ENCODE data around the gene SLC7A14. TPM values are rescaled to one million over a fixed set of nuclear protein-coding genes. Genes with fewer than 3 reads are reported as not detected.

SLC7A14 gene
- total and polyA plus RNA-seq, 10 of the 15 experiments (the other 5 are each of a cell fraction or from before 2014, with no cell fraction given), result not detected

- FAIRE-seq (no peak), DNase-seq (ENCODE audit: low read depth, low spot score) (no peak), ATAC-seq (no peak)
- no peak overlapping the region for H3K4me2 ChIP-seq (ENCODE audit: control insufficient read depth, insufficient read depth)
- ChIA-PET CTCF (interaction anchor here (0.6 kb wide), 1 partner anchor 123 kb away, joined by 3 read pairs; no protein-coding TSS in a partner anchor), RAD21 (ENCODE audit: unreplicated experiment) (no interaction called here), SMC1A (ENCODE audit: uncharacterized antibody, unreplicated experiment) (interaction anchor here (0.6 kb wide), 1 partner anchor 42 kb away, joined by 3 read pairs; no protein-coding TSS in a partner anchor), POLR2A (no interaction called here)
- no peaks in the 10 kb centered on the region for H3K9me3 ChIP-seq (replicated peaks; ENCODE audit: control insufficient read depth, insufficient read depth, low read length)
- H2AFZ ChIP-seq (ENCODE audit: control insufficient read depth, low read depth, low read length), result no peak overlapping the region
- no peak overlapping the region for H3K27ac ChIP-seq (ENCODE audit: control insufficient read depth, insufficient read depth)
- no TSS peak for BruUV-seq (replicated peaks)
- 0% methylated on average over 1 of the region's 1 CpG for WGBS (ENCODE audit: insufficient coverage, insufficient replicate concordance, low lambda C conversion rate, missing lambda C conversion rate)
- no peaks in the 10 kb centered on the region for H3K4me1 ChIP-seq (ENCODE audit: control insufficient read depth, insufficient read depth, low read length)
- no peaks in the 10 kb centered on the region for H3K36me3 ChIP-seq (ENCODE audit: control insufficient read depth in 2 of 2, insufficient read depth in 2 of 2, low read length in 1 of 2)
- in situ Hi-C loops (cut with MboI) (no loop called here), intact Hi-C loops (cut with micrococcal nuclease; ENCODE audit: unreplicated experiment) (no loop called here)
- H3K27me3 ChIP-seq (replicated peaks in 1 of 2; ENCODE audit: control insufficient read depth in 2 of 2, insufficient read depth in 2 of 2, low read length in 1 of 2), result peaks cover 0 to 11% of the 10 kb centered on the region in 2 experiments
- H3K79me2 ChIP-seq (ENCODE audit: control insufficient read depth, insufficient read depth, low read length), result no peaks in the 10 kb centered on the region
- H3K9ac ChIP-seq (ENCODE audit: control insufficient read depth, insufficient read depth, low read length), result no peak overlapping the region
- H3K4me3 ChIP-seq, result no peak overlapping the region
- no peaks in the 10 kb centered on the region for H4K20me1 ChIP-seq (ENCODE audit: control insufficient read depth, insufficient read depth)
- TF ChIP-seq TBL1XR1 (IDR thresholded peaks at IDR 0.05; ENCODE audit: low read depth, low read length), result no peak
- no peak for TF ChIP-seq JUND (IDR thresholded peaks at IDR 0.05; ENCODE audit: low read depth, low read length)
- no peak for TF ChIP-seq ZBTB4 (CRISPR knock-in tag; IDR thresholded peaks at IDR 0.05)
- TF ChIP-seq NFYB (IDR thresholded peaks at IDR 0.05; ENCODE audit: insufficient read depth, low read depth, low read length), result no peak
- no peak for TF ChIP-seq EP300 (IDR thresholded peaks at IDR 0.05; ENCODE audit: borderline replicate concordance in 1 of 2, control insufficient read depth in 1 of 2, low read depth in 2 of 2, low read length in 2 of 2)
- TF ChIP-seq E4F1 (IDR thresholded peaks at IDR 0.05; ENCODE audit: borderline replicate concordance, partially characterized antibody), result no peak
- TF ChIP-seq KAT2A (conservative IDR thresholded peaks at IDR 0.05; ENCODE audit: control insufficient read depth, low read depth, low read length), result no peak
- no peak for TF ChIP-seq ATF3 (IDR thresholded peaks at IDR 0.05; ENCODE audit: borderline replicate concordance, extremely low read depth, low read depth, low read length)
- TF ChIP-seq YY1 (IDR thresholded peaks at IDR 0.05; ENCODE audit: low read depth, low read length), result no peak
- no peak for TF ChIP-seq POLR2AphosphoS5 (IDR thresholded peaks at IDR 0.05; ENCODE audit: low read length)
- TF ChIP-seq RB1 (IDR thresholded peaks at IDR 0.05; ENCODE audit: borderline replicate concordance), result no peak
- no peak for TF ChIP-seq ASH2L (IDR thresholded peaks at IDR 0.05; ENCODE audit: borderline replicate concordance, low read depth)
- TF ChIP-seq WRNIP1 (IDR thresholded peaks at IDR 0.05; ENCODE audit: borderline replicate concordance, low read depth, low read length), result no peak
- no peak for TF ChIP-seq MTA3 (IDR thresholded peaks at IDR 0.05; ENCODE audit: borderline replicate concordance, low read length)
- TF ChIP-seq TAF1 (IDR thresholded peaks at IDR 0.05; ENCODE audit: borderline replicate concordance, low read depth, low read length), result no peak
- no peak for TF ChIP-seq RAD21 (IDR thresholded peaks at IDR 0.05; ENCODE audit: insufficient read depth, low read depth, low read length)
- TF ChIP-seq CBX5 (IDR thresholded peaks at IDR 0.05; ENCODE audit: low read depth), result no peak
- no peak for TF ChIP-seq SMAD5 (IDR thresholded peaks at IDR 0.05; ENCODE audit: low read depth)
Observed at GRCh38 chr3:170593634-170594033, 7.8 kb upstream of the SLC7A14 start.
